ENCODE results near the gene UBE2G2.

GRCh38 chr21:44848821-44849521 is 47.4 kb upstream of the UBE2G2 start:
- no peak for TF ChIP-seq CTCF (conservative IDR thresholded peaks at IDR 0.05 in 1 of 2, IDR thresholded peaks at IDR 0.05 in 1 of 2; ENCODE audit: low read depth in 1 of 2, low read length in 2 of 2)
- TF ChIP-seq EZH2 (IDR thresholded peaks at IDR 0.05; ENCODE audit: low read length, missing control alignments) = no peak

All from fibroblast of lung (primary cell).